ENCODE data around the gene NUDT16. TPM values are rescaled to one million over a fixed set of nuclear protein-coding genes. Genes with fewer than 3 reads are reported as not detected.
"Not testable (repeated sequence)": the region's sequence is repeated elsewhere in the genome, so short reads cannot be mapped to it uniquely, and the experiment has no call there.

Gene NUDT16
- total RNA-seq, 1 donor from 2014 or later = 30.3 TPM

DNA sequence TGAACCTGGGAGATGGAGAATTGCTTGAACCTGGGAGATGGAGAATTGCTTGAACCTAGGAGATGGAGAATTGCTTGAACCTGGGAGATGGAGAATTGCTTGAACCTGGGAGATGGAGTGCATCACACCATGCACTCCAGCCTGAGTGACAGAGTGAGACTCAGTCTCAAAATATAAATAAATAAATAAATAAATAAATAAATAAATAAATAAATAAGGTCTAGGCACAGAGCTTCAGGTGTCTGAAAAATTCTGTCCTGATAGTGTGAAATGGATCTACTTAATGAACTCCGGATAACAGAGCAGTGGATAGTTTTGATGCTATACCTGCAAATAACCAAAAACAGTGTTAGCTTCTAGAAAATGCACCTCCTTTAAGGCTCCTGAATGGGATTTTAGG, 24.3 kb upstream of the NUDT16 start:
- H3K27ac Mint-ChIP-seq (ENCODE audit: unreplicated experiment) = no peak overlapping the region
- TF ChIP-seq CTCF (conservative IDR thresholded peaks at IDR 0.05) = no peak
- no peaks in the 10 kb centered on the region for H3K36me3 Mint-ChIP-seq (ENCODE audit: low read depth)
- no peaks in the 10 kb centered on the region for H3K9me3 Mint-ChIP-seq
- H3K4me1 Mint-ChIP-seq = peaks cover 4% of the 10 kb centered on the region
- no peak overlapping the region for H3K4me3 Mint-ChIP-seq
- peaks cover 16% of the 10 kb centered on the region for H3K27me3 Mint-ChIP-seq (ENCODE audit: low read depth)
- no peak for DNase-seq (ENCODE audit: low read depth, low spot score)

DNA sequence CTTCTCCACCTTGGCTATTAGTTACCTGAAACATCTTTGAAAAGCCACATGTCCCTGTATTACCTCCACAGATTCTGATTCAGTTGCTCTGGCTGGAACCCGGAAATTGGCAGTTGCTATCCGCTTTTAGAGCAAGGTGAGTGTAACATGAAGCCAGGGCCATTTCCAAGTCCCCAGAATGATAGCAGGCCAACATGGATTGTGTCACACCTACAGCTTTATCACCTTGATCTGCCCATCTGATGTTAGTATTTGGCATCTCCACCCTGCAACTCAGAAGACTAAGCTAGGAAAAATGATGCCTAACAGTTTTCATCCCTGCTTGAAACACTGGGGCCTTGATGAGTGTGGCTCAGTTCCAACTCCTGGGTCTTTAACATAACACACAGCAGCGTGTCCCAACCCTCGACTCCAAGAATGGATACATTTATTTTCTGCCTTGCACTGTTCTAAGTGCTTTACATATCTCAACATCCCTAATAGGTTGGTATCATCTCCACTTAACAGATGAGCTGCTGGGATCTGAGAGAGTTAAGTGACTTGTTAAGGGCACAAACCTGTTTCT, 21.3 kb upstream of the NUDT16 start:
- H3K4me3 Mint-ChIP-seq = no peak overlapping the region
- H3K9me3 Mint-ChIP-seq = peaks cover 5% of the 10 kb centered on the region
- H3K4me1 Mint-ChIP-seq = peaks cover 7% of the 10 kb centered on the region
- no peak overlapping the region for H3K27ac Mint-ChIP-seq (ENCODE audit: unreplicated experiment)
- DNase-seq (ENCODE audit: low read depth, low spot score) = no peak
- H3K36me3 Mint-ChIP-seq (ENCODE audit: low read depth) = no peaks in the 10 kb centered on the region
- no peak for TF ChIP-seq CTCF (conservative IDR thresholded peaks at IDR 0.05)
- peaks cover 29% of the 10 kb centered on the region for H3K27me3 Mint-ChIP-seq (ENCODE audit: low read depth)

GRCh38 chr3:131361066-131361463, 20.5 kb upstream of the NUDT16 start:
- peak overlapping the region; percentile 21 for H3K4me3 Mint-ChIP-seq
- not testable (repeated sequence) for H3K4me1 Mint-ChIP-seq; H3K36me3 Mint-ChIP-seq (ENCODE audit: low read depth); H3K9me3 Mint-ChIP-seq; H3K27ac Mint-ChIP-seq (ENCODE audit: unreplicated experiment); DNase-seq (ENCODE audit: low read depth, low spot score)
- peaks cover 32% of the 10 kb centered on the region for H3K27me3 Mint-ChIP-seq (ENCODE audit: low read depth)

DNA sequence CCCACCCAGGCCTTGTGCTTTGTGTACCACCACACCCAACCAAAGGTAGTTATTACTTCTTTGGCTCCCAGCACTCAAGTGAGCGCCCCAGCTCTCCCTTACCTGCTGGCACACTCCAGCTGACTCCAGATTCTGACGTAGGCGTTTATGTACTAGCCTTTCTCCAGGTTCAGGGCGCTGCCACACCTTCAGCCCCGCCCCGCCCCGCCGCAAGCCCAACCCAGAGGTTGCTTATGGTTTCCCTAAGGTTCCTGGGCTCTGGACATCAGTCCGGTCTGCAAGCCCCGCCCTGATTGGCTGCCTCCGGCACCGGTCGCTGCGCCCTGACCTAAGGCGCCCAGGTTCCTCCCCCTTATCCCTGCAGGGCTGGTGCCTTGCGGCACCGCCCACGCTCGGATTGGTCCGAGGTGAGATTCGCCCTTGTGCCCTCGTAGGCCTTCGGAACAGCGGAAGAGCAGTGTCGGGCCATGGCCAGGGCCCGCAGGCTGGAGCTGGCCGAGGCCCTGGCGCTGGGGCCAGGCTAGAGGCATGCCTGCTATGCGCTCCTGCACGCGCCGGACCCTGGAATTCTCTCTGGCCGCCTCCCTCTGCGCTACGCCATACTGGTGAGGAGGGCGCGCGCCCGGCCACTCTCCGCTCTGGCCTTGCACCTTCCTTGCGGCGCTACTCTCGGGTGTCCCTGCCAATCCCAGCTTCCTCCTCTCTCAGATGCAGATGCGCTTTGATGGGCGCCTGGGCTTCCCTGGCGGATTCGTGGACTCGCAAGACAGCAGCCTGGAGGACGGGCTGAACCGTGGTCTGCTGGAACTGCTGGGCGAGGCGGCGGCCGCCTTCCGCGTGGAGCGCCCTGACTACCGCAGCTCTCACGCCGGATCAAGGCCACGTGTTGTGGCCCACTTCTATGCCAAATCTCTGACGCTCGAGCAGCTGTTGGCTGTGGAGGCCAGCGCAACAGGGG, 19.8 kb upstream of the NUDT16 start:
- Mint-ChIP-seq H3K9me3 (peaks cover 8% of the 10 kb centered on the region), H3K4me3 (peak overlapping the region; percentile 76), H3K4me1 (peaks cover 7% of the 10 kb centered on the region), H3K27ac (ENCODE audit: unreplicated experiment) (no peak overlapping the region), H3K27me3 (ENCODE audit: low read depth) (peaks cover 29% of the 10 kb centered on the region), H3K36me3 (ENCODE audit: low read depth) (no peaks in the 10 kb centered on the region)
- DNase-seq (ENCODE audit: low read depth, low spot score) = peak; percentile 18
- TF ChIP-seq CTCF (conservative IDR thresholded peaks at IDR 0.05) = no peak

- peaks cover 7% of the 10 kb centered on the region for H3K4me1 Mint-ChIP-seq
- no peak for DNase-seq (ENCODE audit: low read depth, low spot score)
- H3K9me3 Mint-ChIP-seq = peaks cover 8% of the 10 kb centered on the region
- H3K4me3 Mint-ChIP-seq = no peak overlapping the region
- H3K36me3 Mint-ChIP-seq (ENCODE audit: low read depth) = no peaks in the 10 kb centered on the region
- H3K27ac Mint-ChIP-seq (ENCODE audit: unreplicated experiment) = no peak overlapping the region
- TF ChIP-seq CTCF (conservative IDR thresholded peaks at IDR 0.05) = no peak
- H3K27me3 Mint-ChIP-seq (ENCODE audit: low read depth) = peaks cover 28% of the 10 kb centered on the region
Measured at GRCh38 chr3:131363275-131363674, 18.3 kb upstream of the NUDT16 start.
